Colonic mucosa (tissue), 4 donors: ENCODE measurements around the gene TCERG1L. TPM values are rescaled to one million over a fixed set of nuclear protein-coding genes. Genes with fewer than 3 reads are reported as not detected.

Source experiments
- DNase-seq: peaks from one replicate; pipeline ENCODE4 v3.0.0-alpha.2; 2020
- H3K27ac ChIP-seq: fragments of 200-600 bp; one replicate; pipeline ENCODE4 v1.8.0; 2021
- H3K27me3 ChIP-seq: fragments of 200-600 bp; one replicate; pipeline ENCODE4 v1.8.0; 2021
- H3K36me3 ChIP-seq: fragments of 200-600 bp; one replicate; pipeline ENCODE4 v1.8.0; 2021
- H3K4me1 ChIP-seq: fragments of 200-600 bp; one replicate; pipeline ENCODE4 v1.8.0; 2021; ENCODE audit warnings: mild to moderate bottlenecking
- H3K4me3 ChIP-seq: fragments of 200-600 bp; one replicate; pipeline ENCODE4 v1.8.0; 2021
- H3K9ac ChIP-seq, 2 donors: one replicate each; pipeline ENCODE4 v1.7.0; 2013; ENCODE audit warnings: control low read depth in 2 of 2, low read depth in 2 of 2, low read length in 2 of 2
- H3K9me3 ChIP-seq: fragments of 200-600 bp; one replicate; pipeline ENCODE4 v1.8.0; 2021
- CTCF ChIP-seq: fragments of 200-600 bp; IDR thresholded peaks from one replicate; pipeline ENCODE4 v1.8.0; 2022; ENCODE audit warnings: antibody characterized with exemption, mild to moderate bottlenecking
- intact Hi-C: fragments of 100-400 bp; cut with DNase I; formaldehyde crosslinking; loops from one replicate; pipeline ENCODE4 v1.14.1; 2022
- total RNA-seq, 2 donors: library from RNA; stranded (reverse); fragmentation: NEBNext Ultra II Directional in 1 of 2; extraction: Animal tissue kit (Norgen Biotek cat#: 25700) in 1 of 2; gene quantifications; one replicate each; pipeline ENCODE4 v1.2.1, GENCODE V29; 2021
- donor health status: healthy.
- donor health status: DM: no; HTN: no; CAD: no.
- donor health status: DM: no; HTN: no; CAD: no.

TCERG1L gene
- total RNA-seq, 2 donors from 2014 or later = not detected

DNA sequence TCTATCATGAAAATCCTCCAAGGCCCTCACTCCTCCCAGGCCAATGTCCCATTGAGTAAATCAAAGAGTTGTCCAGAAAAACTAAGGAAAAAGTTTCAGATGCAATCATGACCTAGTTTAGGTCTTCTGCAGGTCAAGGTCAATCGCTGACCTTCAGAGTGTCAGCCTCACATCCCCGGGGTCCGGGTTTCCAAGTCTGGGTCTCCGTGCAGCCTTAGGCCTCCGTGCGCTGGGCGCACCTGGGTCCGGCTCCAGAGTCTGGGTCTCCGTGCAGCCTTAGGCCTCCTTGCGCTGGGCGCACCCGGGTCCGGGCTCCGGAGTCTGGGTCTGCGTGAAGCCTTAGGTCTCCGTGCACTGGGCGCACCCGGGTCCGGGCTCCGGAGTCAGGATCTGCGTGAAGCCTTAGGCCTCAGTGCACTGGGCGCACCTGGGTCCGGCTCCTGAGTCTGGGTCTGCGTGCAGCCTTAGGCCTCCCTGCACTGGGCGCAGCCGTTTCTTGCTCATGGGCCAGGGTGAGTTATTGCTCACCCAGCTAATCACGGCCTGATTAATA lies 236.2 kb downstream of the TCERG1L start:
- Histone ChIP-seq H3K9me3 (no peaks in the 10 kb centered on the region), H3K27me3 (no peaks in the 10 kb centered on the region), H3K27ac (no peak overlapping the region), H3K36me3 (no peaks in the 10 kb centered on the region), H3K4me3 (no peak overlapping the region), H3K4me1 (no peaks in the 10 kb centered on the region), H3K9ac (no peak overlapping the region)
- TF ChIP-seq CTCF = no peak
- no peak for DNase-seq
- intact Hi-C loops = no loop called here

GRCh38 chr10:131074682-131075081 lies 236.8 kb downstream of the TCERG1L start:
- intact Hi-C loops = no loop called here
- no peak overlapping the region for H3K9ac ChIP-seq
- TF ChIP-seq CTCF = no peak
- H3K9me3 ChIP-seq = no peaks in the 10 kb centered on the region
- H3K4me1 ChIP-seq = no peaks in the 10 kb centered on the region
- H3K4me3 ChIP-seq = no peak overlapping the region
- DNase-seq = no peak
- no peaks in the 10 kb centered on the region for H3K27me3 ChIP-seq
- no peak overlapping the region for H3K27ac ChIP-seq
- H3K36me3 ChIP-seq = no peaks in the 10 kb centered on the region

- TF ChIP-seq CTCF = no peak
These were observed 238.0 kb downstream of the TCERG1L start for GRCh38 chr10:131073469-131074035.

GRCh38 chr10:131072651-131073468 lies 238.7 kb downstream of the TCERG1L start:
- no peaks in the 10 kb centered on the region for H3K36me3 ChIP-seq
- no peaks in the 10 kb centered on the region for H3K27me3 ChIP-seq
- H3K9me3 ChIP-seq = no peaks in the 10 kb centered on the region
- no peak overlapping the region for H3K9ac ChIP-seq
- no peak overlapping the region for H3K4me3 ChIP-seq
- intact Hi-C loops = no loop called here
- TF ChIP-seq CTCF = no peak
- no peaks in the 10 kb centered on the region for H3K4me1 ChIP-seq
- no peak overlapping the region for H3K27ac ChIP-seq
- no peak for DNase-seq

More at GRCh38 chr10:131073469-131074035, 238.0 kb downstream of the TCERG1L start:
- no peaks in the 10 kb centered on the region for H3K27me3 ChIP-seq
- H3K9ac ChIP-seq = no peak overlapping the region
- intact Hi-C loops = no loop called here
- H3K36me3 ChIP-seq = no peaks in the 10 kb centered on the region
- no peak overlapping the region for H3K27ac ChIP-seq
- no peaks in the 10 kb centered on the region for H3K4me1 ChIP-seq
- no peaks in the 10 kb centered on the region for H3K9me3 ChIP-seq
- no peak overlapping the region for H3K4me3 ChIP-seq
- no peak for DNase-seq

DNA sequence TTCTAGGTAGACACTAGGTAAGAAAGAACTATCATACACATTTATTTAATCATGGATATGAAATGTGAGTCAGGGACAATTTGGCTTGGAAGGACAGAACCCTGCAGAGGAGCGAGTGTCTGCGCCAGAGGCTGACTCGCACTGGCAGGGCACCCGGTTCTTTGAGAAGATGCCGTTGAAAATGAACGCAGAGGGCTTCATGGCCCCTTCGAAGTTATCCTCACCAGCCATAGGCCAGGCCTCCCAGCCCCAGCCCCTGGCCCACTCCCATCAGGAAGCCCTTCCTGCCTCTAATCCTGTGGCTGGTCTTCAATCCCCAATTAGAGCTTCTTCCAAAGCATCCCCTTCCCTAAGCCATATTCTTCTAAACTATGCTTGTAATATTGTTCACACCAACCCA lies 239.8 kb downstream of the TCERG1L start:
- no peaks in the 10 kb centered on the region for H3K27me3 ChIP-seq
- H3K36me3 ChIP-seq = no peaks in the 10 kb centered on the region
- no peak for TF ChIP-seq CTCF
- no peaks in the 10 kb centered on the region for H3K9me3 ChIP-seq
- no peak for DNase-seq
- intact Hi-C loops = no loop called here
- no peak overlapping the region for H3K9ac ChIP-seq
- no peak overlapping the region for H3K4me3 ChIP-seq
- no peaks in the 10 kb centered on the region for H3K4me1 ChIP-seq
- H3K27ac ChIP-seq = no peak overlapping the region
